Keratinocyte (primary cell): Measurements from ENCODE around the gene GKN2.

Experiments
- CTCF ChIP-seq, 3 experiments: IDR thresholded peaks in 1 of 3; conservative IDR thresholded peaks in 1 of 3; optimal IDR thresholded peaks in 1 of 3; 2 replicates in 2 of 3; 3 replicates in 1 of 3; pipeline versions ENCODE3 to v1.5.1; 2011; ENCODE audit warnings: low read length in 3 of 3, mild to moderate bottlenecking in 3 of 3, moderate library complexity in 2 of 3, control low read depth in 1 of 3, inconsistent platforms in 1 of 3; ENCODE audit not compliant: insufficient read depth in 2 of 3; ENCODE audit errors: extremely low read depth in 1 of 3
- EZH2 ChIP-seq: IDR thresholded peaks from one replicate; pipeline ENCODE4 v1.6.1; 2012; ENCODE audit warnings: inconsistent platforms, mild to moderate bottlenecking, low read length, moderate library complexity

GRCh38 chr2:68931149-68931711, 21.5 kb downstream of the GKN2 start:
- no peak for TF ChIP-seq CTCF (optimal IDR thresholded peaks at IDR 0.05 in 1 of 3, IDR thresholded peaks at IDR 0.05 in 1 of 3, conservative IDR thresholded peaks at IDR 0.05 in 1 of 3; ENCODE audit: extremely low read depth in 1 of 3, insufficient read depth in 2 of 3, low read length in 3 of 3)
- no peak for TF ChIP-seq EZH2
